ENCODE measurements around the gene ZNRD2. TPM values are rescaled to one million over a fixed set of nuclear protein-coding genes. Genes with fewer than 3 reads are reported as not detected.

ZNRD2 gene
- total and polyA plus RNA-seq, 2 donors from 2014 or later: 32.0 to 60.4 TPM

DNA sequence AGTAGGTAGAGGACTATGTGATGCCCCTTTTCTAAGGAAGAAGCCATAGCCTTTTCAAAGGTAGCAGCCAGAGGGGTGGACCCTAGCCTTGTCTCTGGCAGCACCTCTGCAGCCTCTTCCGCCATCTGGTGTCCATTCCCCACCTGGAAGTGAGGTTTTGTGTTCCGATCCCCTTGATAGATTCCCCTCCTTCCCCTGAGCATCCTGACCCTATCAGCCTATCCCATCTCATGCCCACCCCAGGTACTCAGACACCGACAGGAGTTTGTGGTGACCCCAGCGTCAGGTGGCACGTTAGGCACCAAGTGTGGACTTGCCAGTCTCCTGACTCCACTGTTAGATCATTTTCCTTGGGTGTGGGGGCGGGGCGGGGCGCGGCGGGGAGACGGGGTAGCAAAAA, 1.7 kb downstream of the ZNRD2 start:
- peaks cover 3 to 45% (median 32%) of the 10 kb centered on the region in 3 donors for H3K4me1 ChIP-seq (ENCODE audit: control insufficient read depth in 2 of 3, insufficient read depth in 2 of 3, low read depth in 1 of 3, low read length in 3 of 3)
- TF ChIP-seq, protein P1, sequence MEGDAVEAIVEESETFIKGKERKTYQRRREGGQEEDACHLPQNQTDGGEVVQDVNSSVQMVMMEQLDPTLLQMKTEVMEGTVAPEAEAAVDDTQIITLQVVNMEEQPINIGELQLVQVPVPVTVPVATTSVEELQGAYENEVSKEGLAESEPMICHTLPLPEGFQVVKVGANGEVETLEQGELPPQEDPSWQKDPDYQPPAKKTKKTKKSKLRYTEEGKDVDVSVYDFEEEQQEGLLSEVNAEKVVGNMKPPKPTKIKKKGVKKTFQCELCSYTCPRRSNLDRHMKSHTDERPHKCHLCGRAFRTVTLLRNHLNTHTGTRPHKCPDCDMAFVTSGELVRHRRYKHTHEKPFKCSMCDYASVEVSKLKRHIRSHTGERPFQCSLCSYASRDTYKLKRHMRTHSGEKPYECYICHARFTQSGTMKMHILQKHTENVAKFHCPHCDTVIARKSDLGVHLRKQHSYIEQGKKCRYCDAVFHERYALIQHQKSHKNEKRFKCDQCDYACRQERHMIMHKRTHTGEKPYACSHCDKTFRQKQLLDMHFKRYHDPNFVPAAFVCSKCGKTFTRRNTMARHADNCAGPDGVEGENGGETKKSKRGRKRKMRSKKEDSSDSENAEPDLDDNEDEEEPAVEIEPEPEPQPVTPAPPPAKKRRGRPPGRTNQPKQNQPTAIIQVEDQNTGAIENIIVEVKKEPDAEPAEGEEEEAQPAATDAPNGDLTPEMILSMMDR (IDR thresholded peaks at IDR 0.05; ENCODE audit: borderline replicate concordance, extremely low read depth, insufficient read depth): peak; percentile 20
- peak in 2 of 5 donors; percentile 66 to 81 for DNase-seq
- H3K9ac ChIP-seq (ENCODE audit: low read length in 3 of 3): no peak overlapping the region
- H3K27me3 ChIP-seq (ENCODE audit: control insufficient read depth, insufficient read depth, low read length): no peaks in the 10 kb centered on the region
- intact Hi-C loops (cut with DNase I): no loop called here
- peak overlapping the region in 1 of 2 donors; percentile 77 for H3K27ac ChIP-seq (ENCODE audit: low read depth in 2 of 2, low read length in 2 of 2)
- H3K36me3 ChIP-seq (ENCODE audit: control insufficient read depth in 2 of 3, insufficient read depth in 3 of 3, low read length in 3 of 3): peaks cover 0 to 2% (median 2%) of the 10 kb centered on the region in 3 donors
- no peaks in the 10 kb centered on the region for H3K9me3 ChIP-seq (ENCODE audit: control insufficient read depth in 2 of 3, insufficient read depth in 1 of 3, low read length in 3 of 3)
- FAIRE-seq: no peak
- peak overlapping the region; percentile 36 to 47 (median 41) for H3K4me3 ChIP-seq (ENCODE audit: low read length in 3 of 3)

DNA sequence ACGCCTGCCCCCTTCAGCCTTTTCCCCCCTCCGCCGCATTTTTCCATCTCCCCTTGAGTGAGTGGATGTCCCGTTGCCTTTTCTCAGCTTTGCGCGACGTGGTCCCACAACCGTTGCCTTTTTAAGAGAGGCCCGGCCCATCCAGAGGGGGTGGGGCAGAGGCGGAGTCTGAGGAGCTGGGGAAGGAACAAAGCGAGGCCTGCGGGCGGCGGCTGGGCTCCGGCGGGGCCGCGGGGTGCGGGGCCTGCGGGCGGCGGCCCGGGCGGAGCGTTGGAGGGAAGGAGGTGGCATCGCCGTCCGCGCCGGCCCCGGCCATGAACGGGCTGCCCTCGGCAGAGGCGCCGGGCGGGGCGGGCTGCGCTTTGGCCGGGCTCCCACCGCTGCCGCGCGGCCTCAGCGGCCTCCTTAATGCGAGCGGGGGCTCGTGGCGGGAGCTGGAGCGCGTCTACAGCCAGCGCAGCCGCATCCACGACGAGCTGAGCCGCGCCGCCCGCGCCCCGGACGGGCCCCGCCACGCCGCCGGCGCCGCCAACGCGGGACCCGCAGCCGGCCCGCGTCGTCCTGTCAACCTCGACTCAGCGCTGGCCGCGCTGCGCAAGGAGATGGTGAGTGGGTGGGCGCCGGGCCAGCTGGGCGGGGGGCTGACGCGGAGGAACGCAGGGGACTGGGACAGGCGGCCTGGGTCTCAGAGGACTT, 2.2 kb downstream of the ZNRD2 start, which contains the start of gene FAM89B:
Gene FAM89B (plus strand): TSS at position 183 of the 696 bp plus-strand sequence. CDS start 132 bp downstream, at position 315.
- H3K9ac ChIP-seq (ENCODE audit: low read length in 3 of 3): peak within 1 kb of the TSS in 2 of 3 donors; percentile 65 to 94
- H3K4me3 ChIP-seq (ENCODE audit: low read length in 3 of 3): peak within 1 kb of the TSS; percentile 58 to 90 (median 76)
- no peak for FAIRE-seq
- peaks cover 3 to 50% (median 32%) of the 10 kb centered on the region in 3 donors for H3K4me1 ChIP-seq (ENCODE audit: control insufficient read depth in 2 of 3, insufficient read depth in 2 of 3, low read depth in 1 of 3, low read length in 3 of 3)
- intact Hi-C loops (cut with DNase I): no loop called here
- peak; percentile 94 to 97 (median 95) for DNase-seq
- H3K9me3 ChIP-seq (ENCODE audit: control insufficient read depth in 2 of 3, insufficient read depth in 1 of 3, low read length in 3 of 3): no peaks in the 10 kb centered on the region
- H3K36me3 ChIP-seq (ENCODE audit: control insufficient read depth in 2 of 3, insufficient read depth in 3 of 3, low read length in 3 of 3): peaks cover 0 to 2% (median 2%) of the 10 kb centered on the region in 3 donors
- H3K27ac ChIP-seq (ENCODE audit: low read depth in 2 of 2, low read length in 2 of 2): peak within 1 kb of the TSS; percentile 32 to 77
- no peaks in the 10 kb centered on the region for H3K27me3 ChIP-seq (ENCODE audit: control insufficient read depth, insufficient read depth, low read length)
- TF ChIP-seq, protein P1 (IDR thresholded peaks at IDR 0.05; ENCODE audit: borderline replicate concordance, extremely low read depth, insufficient read depth): no peak

DNA sequence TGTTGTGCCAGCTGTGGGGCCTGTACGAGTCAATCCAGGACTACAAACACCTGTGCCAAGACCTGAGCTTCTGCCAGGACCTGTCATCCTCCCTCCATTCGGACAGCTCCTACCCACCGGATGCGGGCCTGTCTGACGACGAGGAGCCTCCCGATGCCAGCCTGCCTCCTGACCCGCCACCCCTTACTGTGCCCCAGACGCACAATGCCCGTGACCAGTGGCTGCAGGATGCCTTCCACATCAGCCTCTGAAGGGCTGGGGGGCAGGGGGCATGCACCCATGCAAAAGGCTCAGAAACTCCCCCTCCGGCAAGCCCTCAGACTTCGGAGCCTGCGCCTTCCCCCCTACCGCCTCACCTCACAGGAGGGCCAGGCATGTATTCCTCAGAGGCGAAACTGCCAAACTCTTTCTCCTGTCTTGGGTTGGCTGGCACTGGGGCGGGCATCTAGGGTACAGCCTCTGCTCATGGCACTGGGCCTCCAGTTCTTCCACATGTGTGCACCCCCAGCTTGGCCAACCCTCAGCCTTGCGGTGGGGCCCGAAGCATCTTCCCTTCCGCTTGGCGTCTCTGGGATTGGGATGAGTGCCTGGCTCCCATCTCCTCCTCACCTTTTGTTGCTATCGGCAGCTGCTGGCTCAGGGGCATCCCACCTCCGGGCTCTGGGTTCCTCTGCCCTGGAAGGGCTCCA, 3.3 kb downstream of the ZNRD2 start:
- Histone ChIP-seq H3K9me3 (ENCODE audit: control insufficient read depth in 2 of 3, insufficient read depth in 1 of 3, low read length in 3 of 3) (no peaks in the 10 kb centered on the region), H3K4me3 (ENCODE audit: low read length in 3 of 3) (peak overlapping the region; percentile 58 to 76 (median 72)), H3K36me3 (ENCODE audit: control insufficient read depth in 2 of 3, insufficient read depth in 3 of 3, low read length in 3 of 3) (no peaks in the 10 kb centered on the region), H3K27me3 (ENCODE audit: control insufficient read depth, insufficient read depth, low read length) (no peaks in the 10 kb centered on the region), H3K4me1 (ENCODE audit: control insufficient read depth in 2 of 3, insufficient read depth in 2 of 3, low read depth in 1 of 3, low read length in 3 of 3) (peaks cover 3 to 53% (median 28%) of the 10 kb centered on the region in 3 donors), H3K27ac (ENCODE audit: low read depth in 2 of 2, low read length in 2 of 2) (peak overlapping the region in 1 of 2 donors; percentile 55), H3K9ac (ENCODE audit: low read length in 3 of 3) (peak overlapping the region in 2 of 3 donors; percentile 60 to 61)
- DNase-seq (peak in 2 of 5 donors; percentile 78 to 87), FAIRE-seq (no peak)
- intact Hi-C loops (cut with DNase I): no loop called here
- TF ChIP-seq, protein P1 (IDR thresholded peaks at IDR 0.05; ENCODE audit: borderline replicate concordance, extremely low read depth, insufficient read depth): no peak
